AG08396 (cell line): ENCODE results near the gene CLRN3.

Experiments
- DNase-seq: peaks from one replicate; pipeline ENCODE4 v3.0.0; 2012; ENCODE audit warnings: low spot score, mixed read lengths

CLRN3 gene

DNA sequence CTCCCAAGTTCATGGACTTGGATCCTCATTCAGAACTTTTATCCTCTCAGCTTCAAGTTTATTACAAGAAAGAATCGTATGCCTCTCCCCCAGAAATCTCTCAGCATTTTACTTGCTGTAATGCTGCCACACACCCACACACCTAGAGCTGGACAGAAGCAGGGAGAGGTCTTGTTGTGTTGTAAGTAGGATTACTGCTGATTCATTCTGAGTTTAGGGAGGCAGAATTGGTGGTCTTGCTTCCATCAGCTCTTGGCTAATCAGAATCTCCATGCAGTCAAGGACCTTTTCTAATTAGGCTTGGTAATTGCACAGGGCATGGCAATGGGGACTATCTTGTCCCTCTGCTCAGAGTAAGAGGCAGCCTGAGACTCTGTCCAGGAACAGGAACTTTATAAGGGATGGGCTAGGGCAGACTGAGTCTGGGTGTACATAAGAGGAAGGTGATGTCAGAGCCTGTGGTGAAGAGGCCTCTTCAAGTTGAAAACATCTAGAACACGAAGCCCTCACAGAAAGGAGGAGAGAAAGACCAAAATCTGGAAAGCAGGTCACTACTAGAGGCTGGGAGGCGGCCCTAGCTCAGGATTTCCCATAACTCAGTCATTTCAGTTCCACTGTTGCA, 7.1 kb upstream of the CLRN3 start:
- no peak for DNase-seq

DNA sequence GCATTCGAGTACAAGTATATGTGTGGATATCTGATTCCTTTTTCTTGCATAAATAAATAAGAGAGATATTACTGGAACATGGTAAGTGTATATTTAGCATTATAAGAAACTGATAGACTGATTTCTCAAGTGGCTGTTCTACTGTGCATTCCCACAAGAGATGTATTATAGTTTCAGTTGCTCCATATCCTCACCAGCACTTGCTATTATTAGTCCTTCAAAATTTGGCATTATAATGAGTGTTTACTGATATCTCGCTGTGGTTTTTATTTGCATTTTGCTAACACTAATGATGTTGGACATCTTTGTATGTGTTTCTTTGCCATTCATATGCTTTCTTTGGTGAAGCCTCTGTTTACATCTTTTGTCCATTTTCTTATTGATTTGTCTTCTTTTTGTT, 4.4 kb upstream of the CLRN3 start:
- DNase-seq = no peak

DNA sequence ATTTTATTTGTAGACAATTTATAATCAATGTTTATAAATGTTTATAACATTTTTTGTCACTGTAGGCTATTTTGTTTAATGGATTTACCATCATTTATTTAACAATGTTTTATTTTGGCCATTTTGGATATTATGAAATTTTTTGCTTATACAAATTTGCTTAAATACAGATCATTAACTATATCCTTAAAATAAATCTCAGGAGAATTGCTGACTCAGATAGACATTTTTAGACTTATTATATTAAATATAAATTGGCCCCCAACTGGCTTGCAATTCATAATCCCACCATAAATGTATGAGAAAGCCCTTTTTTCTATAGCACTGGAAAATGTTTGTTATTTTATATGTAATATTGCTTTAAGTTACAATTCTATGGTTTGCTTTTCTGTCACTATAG, 3.8 kb upstream of the CLRN3 start:
- no peak for DNase-seq

DNA sequence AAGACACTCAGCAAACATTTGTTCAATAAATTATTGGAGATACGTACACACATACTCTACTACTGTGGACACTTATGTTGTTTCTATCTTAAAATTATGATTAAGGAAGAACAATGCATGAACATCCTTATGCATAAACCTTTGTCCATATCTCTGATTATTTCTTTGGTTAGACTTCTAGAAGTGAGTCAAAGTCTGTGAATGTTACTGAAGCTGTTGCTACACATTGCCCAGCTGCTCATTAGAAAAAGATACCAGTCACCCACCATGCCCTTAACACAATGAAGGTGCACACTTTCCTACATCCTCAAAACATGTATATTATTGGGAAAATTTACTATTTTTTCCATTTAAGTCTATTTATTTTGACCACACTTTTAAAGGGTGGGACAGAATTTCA, 1.4 kb upstream of the CLRN3 start:
- no peak for DNase-seq

DNA sequence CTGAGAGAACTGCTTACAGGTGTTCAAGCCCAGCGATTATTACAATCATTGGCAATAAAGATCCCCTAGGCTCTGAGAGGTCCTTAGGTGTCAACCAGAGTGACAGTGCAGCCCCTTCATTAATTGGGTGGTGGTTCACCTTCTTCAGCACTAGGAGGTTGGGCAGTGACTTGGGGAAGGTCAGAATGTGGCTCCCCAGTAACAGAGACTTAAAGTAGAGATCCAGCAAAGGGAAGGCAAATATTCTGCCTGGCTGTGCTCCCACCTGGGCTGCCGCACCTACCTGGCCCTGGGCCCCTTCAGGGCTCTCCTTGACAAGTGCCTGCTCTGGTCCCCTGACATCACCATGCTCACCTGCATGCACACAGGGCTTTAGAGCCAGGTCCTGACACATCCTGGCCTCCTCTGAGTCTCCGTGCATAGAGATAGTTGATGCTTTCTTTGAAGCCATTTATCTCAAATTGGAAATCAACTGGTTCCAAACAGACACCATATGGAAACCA, 1.9 kb downstream of the CLRN3 start:
- no peak for DNase-seq

DNA sequence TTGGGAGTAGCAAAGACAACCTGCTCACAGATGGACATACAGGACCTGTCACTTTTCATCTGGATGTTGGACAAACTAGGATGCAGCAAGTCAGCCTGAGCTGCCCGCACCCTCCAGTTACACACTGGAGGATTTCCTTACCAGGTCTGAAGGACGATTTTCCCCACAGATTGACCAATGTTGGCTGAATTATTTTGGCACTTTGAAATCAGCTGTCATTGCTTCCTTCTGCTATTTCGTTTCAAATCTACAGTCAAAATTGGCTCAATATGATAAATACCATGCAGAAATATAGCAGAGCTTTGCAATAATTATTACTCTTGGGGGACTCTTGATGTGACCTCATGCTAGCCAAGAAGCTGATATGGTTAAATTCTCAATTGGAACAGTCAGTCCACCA, 2.5 kb downstream of the CLRN3 start:
- DNase-seq = no peak

DNA sequence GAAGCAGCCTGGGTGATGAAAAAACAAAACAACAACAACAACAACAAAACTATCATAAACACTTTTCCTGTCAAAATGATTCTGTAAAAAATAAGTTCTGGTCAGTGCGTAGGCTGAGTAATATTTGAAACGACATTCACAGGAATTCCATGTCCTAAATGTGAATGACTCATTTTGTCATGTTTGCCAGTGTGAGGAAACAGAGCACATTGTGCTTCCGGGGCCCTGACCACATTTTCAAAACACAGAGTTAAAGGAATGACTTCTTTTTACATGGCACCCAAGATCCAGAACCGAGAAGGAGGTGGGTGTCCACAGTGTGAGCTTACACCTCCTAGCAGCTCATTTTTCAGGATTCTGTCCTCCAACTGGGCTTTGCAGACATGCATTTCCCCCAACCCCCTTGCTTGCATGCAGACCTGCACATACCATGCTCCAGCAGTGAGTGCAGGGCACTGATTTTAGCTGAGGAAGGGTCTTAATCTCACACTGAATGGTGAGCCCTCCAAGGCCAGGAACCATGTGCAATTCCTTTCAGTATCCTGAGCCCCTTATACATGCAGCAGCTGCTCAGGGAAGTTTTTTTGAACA, 3.0 kb downstream of the CLRN3 start:
- peak; percentile 72 for DNase-seq

DNA sequence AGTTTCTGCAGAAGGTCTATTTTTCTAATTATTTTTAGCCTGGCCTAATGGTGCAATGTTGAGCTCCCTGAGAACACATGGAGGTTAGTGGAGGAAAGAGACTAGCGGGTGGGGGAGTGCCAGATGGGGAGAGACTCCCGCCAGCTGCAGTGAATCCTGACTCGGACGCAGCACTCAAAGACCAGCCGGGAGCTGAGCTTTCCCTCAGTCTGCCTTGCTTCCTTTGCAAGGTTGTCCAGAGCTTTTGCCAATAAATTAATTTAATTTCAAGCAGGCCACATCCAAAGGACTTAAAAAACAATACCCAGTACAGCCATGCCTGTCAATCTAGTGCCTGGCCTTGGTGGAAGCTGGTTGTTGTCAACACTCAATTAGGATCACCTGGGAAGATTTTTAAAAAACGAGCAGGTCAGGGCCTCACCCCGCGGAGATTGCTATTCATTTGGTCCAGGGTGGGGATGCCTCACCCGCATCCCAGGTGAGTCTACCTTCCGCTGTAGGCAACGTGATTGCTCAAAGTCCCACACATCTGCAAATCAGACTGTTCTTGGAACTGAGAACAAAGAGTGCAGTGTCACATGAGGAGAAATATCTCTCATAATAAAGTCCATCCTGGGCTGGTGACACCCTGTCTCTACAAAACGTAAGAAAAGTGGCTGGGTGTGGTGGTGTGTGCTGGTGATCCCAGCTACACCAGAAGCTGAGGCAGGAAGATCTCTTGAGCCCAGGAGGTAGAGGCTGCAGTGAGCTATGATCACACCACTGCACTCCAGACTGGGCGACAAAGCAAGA, 4.0 kb downstream of the CLRN3 start:
- DNase-seq = no peak

DNA sequence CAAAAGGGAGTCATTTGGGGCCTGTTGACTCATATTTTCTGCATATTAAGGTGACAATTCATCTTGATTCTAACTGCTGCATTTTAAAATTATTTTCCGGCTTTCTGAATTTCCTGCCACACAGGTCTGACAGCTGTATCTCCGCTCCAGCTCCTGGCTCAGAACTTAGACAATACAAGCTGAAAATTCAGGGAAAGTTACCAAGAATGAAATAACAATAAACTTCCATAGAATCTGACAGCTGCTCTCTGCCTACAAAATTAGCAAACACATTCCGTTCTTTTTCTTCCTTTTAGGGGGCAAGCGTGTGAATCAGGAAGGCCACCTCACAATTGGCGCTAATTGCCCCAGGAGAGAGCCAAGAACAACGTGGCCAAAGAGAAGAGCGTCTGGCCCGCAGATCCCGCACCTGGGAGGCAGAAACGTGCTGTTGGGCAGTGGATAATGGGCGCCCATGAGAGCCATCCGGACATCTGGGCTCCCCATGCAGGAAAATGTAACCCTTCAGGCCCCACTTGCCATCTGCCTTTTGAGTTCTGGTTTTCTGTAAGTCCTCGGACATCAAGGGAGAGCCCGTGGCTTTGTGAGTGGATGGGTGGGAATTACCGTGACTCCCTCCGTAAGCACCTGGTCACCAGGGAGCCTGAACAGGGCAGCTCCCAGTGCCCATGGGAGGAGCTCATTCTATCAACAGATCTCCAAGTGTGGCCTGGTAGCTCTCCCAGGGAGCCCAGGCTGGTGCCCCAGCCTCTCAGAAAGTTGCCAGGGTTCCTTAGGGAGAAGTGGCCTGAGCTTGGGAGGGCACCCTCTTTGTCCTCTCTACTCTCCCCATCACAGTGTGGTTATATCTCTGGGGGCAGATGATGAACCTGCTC, 5.0 kb downstream of the CLRN3 start:
- DNase-seq = no peak

DNA sequence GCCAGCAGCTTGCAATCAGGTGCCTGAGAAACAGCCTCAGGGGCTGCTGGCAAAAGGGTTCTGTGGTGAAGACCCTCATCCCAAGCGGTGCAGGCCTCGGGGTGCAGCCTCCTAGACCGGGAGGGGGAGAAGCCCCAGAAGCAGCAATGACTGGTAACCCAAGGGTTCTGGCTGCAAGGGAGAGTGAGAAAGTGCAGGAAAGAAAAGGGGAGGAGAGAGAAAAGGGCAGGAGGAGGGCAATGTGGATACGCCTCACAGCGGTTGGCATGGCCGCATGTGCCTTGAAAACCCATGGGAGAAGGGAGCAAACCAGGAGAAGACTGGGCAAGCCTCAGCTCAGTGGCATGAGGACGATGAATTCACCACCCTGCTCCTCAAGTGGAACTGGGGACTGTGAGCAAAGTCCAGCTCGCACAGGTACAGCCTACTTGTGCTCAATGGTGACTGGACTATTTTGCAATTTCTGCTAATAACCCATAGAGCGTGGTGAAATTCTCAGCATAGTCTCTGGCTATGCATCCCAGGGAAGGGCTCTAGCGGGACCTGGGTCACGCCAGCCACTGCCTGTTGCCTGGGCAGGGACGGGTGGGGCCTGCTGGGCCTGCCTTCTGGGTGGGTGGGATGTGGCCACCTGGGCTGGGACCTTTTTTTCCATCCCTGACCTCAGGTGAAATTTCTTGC, 6.2 kb downstream of the CLRN3 start:
- no peak for DNase-seq

DNA sequence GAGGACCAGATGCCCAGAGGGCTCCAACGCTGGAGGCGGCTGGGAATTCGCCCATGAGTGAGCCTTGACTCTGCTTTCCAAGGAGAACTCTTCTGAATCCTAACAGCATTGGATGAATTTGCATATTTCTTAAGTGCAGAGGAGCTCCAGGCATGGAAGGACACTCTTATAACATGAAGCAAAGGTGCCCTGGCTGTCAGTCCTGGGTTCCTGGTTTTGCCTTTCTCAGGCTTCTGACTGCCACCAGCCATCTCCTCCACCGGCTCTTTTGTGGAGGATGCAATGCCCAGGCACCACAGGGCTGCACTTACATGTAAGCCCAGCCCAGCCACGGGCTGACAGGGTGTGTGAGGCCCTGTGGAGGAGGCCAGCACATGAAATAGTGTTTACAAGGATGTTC, 8.2 kb downstream of the CLRN3 start:
- no peak for DNase-seq

DNA sequence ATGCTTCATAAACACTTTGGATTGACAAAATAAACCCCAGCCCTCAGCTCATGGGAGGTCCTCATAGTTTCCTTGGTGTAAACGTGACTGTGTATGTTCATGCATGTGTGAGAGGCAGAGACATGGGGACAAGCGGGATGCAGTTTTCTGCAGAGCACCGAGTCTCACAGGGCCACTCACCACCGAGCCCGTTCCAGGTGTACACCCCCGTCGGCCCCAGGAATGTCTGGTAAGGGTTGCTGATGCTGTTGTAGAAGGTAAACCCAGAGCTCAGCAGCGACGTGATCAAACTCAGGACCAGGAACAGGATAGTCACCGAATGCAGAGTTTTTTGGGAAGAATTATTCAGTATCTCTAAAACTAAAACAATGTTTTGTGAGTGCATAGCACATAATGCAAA, 9.2 kb downstream of the CLRN3 start:
- DNase-seq = no peak

DNA sequence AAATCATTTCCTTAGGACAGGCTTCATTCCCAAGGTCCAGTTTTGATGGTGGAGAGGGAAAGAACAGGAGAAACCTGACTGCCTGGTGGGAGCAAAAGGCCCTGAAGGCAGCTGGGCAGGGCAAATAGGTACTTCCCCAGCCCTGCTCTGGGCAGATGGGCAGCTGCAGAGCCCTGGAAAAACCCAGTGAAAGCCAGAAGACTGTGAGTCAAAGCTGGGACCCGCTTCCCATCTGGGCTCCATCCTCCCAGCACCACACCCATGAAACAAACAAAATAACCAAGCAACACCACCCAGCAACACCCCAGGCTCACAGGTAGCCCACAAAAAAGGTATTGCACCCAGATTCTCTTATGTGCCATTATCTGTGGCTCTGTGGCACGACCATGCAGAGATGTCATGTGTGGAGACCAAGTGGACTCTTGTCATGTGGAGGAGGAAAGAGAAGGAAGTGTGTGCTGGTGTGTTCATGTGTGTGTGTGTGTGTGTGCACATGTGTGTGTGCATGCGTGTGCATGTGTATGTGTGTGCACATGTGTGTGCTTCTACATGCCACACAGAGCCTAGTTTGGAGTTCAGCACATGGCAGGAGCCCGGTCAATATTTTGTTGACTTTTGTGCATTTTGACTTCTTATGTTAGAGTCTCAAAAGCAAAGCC, 9.8 kb downstream of the CLRN3 start:
- no peak for DNase-seq

DNA sequence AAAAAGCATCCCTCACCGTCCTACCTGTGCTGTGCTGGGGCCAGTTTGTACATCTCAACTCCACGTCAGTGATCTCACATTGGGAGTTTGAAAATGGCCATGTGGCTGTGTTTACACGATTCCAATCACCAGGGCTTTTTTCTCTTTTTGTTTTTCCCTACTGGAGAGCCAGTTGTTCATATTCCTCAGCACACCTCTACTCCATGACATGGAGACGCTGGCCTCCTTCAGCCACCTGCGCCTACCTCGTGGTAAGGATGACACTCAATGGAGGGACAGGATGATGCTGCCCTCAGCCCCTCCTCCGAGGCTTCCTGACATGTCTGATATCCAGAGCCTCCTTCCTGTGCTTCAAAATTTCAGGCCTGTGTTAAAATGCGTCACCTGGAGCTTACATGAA, 10.3 kb downstream of the CLRN3 start:
- no peak for DNase-seq

DNA sequence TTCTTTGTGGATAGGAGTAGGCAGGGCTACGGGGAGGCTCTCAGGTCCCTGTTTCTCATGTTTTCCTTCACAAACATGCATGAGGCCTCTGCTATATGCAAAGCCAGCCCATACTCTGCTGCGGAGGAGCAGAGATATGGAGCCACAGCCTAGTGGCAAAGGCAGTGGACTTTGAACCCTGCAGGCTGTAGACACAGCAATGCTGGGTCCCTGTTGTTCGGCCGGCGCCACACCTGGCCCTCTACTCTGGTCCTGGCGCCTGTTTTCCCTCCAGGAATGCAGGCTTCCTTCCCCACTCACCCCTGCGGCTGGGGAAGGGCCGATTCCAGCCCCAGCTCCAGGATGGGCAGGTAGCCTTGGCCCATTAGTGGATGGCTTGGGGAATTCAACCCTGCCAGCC, 11.5 kb downstream of the CLRN3 start:
- DNase-seq = no peak

DNA sequence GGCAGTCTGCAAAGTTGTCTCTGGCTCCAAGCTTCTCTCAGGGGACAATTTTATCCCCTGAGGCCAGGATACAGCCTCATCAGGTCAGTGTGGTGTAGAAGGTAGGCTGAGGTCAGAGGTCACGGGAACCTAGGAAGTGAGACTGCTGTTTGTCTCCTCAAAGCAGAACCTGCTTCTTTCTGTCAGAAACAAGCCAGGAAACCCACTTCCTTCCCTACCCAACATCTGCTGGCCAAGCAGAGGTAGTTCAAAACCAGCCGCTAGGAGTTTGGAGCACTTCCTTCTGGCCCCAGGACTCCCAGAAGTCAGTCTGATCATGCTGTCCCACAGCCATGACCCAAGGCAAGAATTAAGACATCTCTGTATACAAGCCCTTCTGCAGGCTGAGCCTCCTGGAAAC, 12.2 kb downstream of the CLRN3 start:
- DNase-seq = no peak

DNA sequence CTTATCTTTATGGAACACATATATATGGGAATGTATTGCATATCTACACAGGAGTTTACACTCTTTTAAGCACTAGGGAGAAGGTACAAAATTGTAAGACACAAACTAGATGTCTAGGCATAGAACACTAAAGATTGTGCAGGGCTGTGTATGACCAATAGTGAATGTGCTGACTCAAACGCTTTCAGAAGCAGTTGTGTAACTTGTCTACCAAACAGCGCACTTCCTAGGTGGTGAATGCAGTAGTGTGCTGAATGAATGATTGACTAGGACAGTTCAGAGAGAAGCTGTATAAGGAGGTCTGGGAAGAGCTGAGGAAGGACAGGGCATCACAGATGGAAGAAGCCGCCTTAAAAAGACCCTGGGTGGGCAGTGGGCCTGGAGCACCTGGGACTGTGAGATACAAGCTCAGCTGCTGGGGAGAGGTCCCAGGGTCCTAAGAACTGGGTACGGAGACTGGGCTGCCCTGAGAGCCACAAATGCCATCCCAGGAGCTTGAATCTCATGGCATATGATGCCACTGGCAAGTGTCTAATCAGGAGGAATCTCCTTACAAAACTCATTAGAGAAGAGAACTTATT, 14.2 kb downstream of the CLRN3 start:
- no peak for DNase-seq

DNA sequence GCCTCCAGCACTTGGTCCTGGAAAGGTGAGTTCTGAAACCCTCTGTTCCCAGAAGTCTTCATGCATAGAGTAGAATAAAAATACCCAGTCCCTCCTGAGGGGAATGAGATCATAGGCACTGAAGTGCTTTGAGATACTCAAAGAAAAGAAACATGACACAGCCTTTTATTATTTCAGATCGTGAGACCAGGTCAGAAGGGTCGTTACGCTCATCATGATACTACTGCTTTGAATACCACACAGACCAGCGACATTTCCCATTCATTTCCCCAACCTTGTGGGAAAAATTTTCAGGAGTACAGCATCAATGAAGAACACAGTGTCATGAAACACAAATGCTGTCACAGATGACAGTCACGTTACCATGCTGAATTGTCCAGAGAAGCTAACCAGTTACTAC, 15.0 kb downstream of the CLRN3 start:
- DNase-seq = no peak

DNA sequence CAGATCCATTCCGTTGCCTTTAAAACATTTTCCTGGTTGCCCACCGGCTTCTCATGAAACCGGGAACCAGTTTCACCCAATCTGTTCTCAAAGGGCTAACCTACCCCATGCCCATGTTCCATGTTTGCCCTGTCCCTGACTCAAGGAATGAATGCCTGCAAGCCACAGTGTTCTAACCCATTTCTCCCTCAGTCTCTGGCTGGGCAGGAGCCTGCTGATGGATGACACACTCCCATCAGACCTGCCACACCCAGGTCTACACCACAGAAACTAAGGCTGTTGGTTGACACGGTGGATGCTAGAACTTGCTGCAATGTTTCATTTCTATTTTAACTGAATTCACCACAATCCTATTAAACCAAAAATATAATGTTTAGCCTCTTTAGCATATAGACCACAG, 15.6 kb downstream of the CLRN3 start:
- DNase-seq = no peak

DNA sequence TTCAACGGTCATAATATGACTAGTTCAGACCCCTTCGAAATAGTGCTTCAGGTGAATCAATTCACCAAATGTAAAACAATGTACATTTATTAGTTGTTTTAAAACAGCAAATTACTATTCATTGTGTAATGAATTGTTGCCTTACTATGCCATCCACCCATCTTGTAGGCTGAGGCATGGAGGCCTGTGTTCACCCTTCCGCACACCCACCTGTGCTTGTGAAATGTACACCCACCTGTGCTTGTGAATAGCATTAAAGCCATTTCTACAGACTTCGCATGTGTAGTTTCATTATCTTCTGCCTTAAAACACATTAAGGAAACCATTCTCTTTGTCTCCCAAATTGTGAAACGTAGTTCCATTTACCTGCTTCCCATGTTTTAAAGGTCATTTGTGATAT, 16.8 kb downstream of the CLRN3 start:
- DNase-seq = no peak

DNA sequence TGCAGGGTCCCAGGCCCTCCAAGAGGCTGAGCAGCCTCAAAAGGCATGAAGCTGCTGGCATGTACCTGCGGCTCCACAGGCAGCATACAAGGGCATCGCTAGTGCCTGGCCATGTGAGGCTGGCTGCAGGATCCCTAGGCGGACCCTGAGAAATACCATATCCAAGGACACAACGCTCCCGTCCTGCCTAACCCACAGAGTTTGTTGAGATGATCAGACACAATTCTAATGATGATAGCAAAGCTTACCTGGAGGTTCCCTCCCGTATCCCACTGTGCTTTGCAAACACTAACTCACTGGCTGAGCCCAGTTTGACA, 17.3 kb downstream of the CLRN3 start:
- DNase-seq = no peak
